GM12875 (cell line): ENCODE measurements around the gene BCAR1.

Experiments used
- H3K4me3 ChIP-seq: one replicate; pipeline ENCODE4 v1.5.1; 2011; ENCODE audit warnings: low read depth, low read length, control low read depth
- TF ChIP-seq, protein P1 (sequence below): IDR thresholded peaks from 2 replicates; pipeline ENCODE4 v1.5.1; 2011; ENCODE audit warnings: low read depth, mild to moderate bottlenecking, control low read depth, inconsistent platforms, low read length, moderate library complexity, borderline replicate concordance; ENCODE audit not compliant: insufficient read depth

Gene BCAR1

DNA sequence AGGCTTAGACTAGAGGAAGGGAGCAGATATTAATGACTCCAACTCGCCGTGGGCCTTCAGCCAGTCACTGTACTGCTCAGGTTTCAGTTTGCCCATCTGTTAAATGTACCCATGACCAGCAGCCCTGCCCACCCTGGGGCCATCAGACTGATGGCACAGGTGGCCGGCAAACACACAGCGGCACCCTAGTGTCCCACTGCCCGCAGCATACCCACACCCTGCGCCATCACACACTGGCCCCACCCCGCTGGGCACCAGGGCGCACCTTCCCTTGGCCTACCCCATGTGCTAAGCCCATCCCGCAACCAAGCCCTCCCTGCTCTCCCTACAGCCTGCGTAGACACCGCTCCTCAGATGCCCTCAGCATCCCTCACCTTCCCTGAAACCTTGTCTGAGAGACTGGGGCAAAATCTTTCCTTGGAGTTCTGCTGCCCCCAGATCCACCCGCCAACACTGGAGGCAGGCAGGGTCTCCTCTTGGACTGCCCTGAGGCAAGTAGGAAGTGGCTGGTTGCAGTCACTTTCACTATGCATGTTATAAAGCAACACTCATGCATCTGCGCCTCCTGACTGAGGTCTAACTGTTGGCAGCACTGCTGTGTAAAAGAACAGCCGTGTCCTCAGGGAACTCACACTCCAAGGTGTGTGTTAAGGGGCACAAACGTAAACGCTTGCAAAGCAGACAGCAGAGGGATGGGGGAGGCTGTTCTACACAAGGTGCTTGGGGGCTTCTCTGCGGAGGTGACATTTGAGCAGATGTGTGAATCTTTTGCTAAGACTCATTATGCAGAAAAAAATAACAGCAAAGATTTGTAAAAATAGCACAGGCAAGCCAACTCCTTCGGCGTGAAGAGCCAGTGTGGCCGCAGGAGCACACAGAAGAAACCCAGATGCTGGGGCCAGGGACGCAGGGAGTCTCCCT, 6.7 kb upstream of the BCAR1 start:
- no peak overlapping the region for H3K4me3 ChIP-seq
- TF ChIP-seq, protein P1, sequence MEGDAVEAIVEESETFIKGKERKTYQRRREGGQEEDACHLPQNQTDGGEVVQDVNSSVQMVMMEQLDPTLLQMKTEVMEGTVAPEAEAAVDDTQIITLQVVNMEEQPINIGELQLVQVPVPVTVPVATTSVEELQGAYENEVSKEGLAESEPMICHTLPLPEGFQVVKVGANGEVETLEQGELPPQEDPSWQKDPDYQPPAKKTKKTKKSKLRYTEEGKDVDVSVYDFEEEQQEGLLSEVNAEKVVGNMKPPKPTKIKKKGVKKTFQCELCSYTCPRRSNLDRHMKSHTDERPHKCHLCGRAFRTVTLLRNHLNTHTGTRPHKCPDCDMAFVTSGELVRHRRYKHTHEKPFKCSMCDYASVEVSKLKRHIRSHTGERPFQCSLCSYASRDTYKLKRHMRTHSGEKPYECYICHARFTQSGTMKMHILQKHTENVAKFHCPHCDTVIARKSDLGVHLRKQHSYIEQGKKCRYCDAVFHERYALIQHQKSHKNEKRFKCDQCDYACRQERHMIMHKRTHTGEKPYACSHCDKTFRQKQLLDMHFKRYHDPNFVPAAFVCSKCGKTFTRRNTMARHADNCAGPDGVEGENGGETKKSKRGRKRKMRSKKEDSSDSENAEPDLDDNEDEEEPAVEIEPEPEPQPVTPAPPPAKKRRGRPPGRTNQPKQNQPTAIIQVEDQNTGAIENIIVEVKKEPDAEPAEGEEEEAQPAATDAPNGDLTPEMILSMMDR = no peak

DNA sequence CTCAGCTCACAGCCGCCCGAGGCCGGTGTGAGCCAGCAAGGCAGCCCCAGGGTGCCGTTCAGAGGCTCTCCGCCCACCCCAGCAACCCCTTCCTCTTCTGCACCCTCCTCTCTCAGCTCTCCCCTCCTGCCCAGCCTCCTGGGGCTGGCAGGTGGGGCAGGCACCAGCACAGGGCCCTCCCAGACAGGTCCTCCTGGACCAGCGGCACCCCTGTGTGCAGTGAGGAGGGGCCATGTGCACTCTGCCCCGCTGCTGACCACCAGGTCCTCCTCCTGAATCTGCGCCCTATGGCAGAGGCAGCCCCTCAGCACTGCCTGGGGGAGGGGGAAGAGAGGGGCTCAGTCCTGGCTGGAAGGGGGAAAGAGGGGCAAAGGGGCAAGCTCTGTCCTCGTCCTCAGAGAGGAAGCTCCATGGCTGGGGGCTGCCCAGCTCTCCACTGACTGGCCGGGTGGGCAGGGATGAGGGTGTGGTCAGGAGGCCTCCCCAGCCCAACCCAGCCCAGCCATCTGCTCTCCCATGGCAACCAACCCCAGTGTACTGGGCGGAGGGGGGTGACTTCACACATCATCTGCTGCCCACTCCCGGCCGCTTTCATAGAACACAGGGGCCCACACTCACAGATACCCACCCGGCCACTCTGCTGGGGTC, 5.4 kb upstream of the BCAR1 start:
- TF ChIP-seq, protein P1 = no peak
- no peak overlapping the region for H3K4me3 ChIP-seq

DNA sequence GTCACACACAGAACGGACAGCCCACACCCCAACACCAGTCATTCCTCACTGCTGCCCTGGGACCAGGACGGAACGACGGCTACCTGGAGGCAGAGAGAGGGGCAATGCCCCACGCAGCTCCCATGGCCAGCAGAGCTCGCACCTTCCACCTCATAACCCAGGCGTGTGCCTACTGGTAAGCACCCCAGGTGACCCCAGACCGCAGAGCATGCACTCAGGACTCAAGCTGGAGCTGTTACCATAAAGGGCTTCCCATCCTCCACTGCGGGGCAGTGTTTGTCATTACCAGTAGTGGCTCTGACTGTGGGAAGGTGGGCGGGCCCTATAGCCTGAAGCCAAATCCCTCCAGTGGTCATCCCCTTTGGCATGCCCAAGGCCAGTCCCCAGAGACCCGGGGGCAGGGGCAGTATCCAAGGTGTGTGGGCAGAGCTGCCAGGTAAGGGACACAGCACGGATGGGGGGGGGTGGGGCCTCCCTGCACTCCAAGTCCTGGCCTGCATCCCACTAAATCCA, 4.7 kb upstream of the BCAR1 start:
- TF ChIP-seq, protein P1 = no peak
- no peak overlapping the region for H3K4me3 ChIP-seq

DNA sequence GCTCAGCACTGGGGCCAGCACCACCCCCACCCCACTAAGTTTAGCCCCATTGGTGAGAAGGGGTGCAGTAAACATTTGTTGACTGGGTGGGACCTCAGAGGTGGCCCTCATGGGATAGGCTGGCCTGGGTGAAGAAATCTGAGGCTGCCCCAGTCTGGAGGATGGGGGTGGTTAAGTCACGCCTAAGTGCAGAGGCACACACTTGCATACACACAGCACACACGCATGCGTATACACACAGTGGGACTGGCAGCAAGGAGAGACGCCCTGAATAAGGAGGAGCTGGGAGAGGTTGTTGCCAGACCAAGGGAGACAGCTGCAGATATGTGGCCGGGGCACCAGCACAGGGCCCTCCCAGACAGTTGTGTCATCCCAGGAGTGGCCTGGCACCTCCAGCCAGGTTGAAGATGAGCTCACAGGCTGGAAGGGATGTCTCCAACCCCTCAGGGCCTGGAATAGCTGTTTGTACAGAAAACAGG, 3.0 kb upstream of the BCAR1 start:
- TF ChIP-seq, protein P1 = no peak

DNA sequence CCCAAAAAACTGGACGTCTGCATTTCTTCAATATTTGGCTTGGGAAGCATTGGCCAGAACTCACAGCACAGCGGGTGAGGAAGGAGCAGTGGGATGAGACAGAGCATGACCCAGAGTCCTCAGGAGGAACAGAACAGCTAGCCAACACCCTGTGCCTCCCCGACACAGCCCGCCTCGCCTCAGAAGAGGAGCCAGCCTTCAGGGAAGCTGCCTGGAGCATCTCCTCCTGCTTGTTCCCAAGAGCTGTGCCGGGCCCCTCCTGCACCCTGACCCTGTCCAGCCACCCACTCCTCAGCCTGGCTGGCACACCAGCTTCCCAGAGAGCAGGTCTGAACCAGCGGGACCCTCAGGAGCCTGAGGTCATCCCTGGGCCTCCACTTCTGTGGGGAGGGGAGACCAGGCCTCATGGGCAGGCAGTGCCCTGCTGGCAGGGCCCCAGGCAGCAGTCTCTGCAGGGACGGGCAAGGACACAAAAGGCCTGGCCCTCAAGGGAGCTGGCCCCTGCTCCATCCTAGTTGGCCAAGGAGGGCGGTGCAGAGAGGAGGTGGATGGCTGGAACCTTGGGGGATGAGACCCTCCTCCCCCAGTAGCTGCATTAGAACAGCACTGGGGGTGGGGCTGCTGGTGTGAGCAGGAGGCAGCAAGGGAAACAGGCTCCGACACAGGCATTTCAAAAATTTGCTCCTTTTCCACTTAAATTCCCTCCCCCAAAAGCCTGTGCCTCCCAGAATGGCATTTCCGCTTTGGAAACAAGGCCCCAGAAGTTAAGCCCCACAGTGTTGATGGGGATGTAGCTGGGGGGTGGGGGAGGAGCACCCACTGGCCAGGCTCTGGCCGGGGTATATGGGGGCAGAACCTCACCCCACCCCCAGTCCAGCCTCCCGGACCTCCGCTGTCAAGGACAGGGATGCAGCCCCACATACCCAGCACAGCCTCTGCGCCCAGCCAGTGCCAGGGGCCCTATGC, 1.8 kb upstream of the BCAR1 start:
- TF ChIP-seq, protein P1 = no peak

More for the DNA sequence above, 3.0 kb upstream of the BCAR1 start:
- no peak overlapping the region for H3K4me3 ChIP-seq

DNA sequence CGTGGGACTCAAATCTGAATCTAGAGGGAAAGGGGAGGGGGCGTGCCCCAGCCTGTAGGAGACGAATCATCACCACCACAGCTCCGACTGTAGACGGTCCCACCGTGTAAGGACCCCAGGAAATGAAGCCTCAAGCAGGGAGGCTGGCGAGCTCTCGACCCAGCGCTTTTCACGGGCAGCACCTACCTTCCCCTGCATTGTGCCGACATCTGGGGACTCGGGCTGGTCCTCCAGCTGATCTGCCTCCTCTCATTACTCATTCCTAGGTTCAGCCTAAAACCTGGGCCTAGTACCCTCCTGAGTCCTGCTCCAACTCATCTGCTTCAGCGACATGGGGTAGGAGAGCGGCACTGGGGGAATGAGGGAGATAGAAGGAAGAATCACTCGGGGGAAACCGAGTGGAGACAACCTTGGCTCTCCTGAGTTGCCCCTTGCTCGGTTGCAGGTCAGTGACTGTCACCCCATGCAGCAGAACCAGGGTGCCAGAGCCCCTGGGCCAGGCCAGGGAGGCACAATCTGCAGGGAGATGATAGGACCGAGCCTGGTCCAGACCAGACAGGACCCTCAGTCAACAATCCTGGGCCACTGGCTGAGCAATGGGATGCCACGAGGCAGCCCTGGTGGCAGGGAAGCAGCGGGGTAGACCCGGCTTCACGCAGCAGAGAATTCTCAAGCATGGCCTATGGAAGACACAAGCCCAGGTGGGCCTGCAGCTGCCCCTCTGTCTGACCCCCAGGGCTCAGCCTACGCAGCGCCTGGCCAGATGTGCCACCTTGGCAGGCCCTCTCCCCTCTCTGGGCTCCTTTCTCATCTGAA, 833 bp upstream of the BCAR1 start:
- TF ChIP-seq, protein P1 = no peak
- no peak overlapping the region for H3K4me3 ChIP-seq

More for the DNA sequence above, 1.8 kb upstream of the BCAR1 start:
- H3K4me3 ChIP-seq = no peak overlapping the region
